Heart right ventricle (tissue), 16 donors: Measurements from ENCODE around the gene CDRT4. TPM values are rescaled to one million over a fixed set of nuclear protein-coding genes. Genes with fewer than 3 reads are reported as not detected.

ENCODE experiments used
- ATAC-seq, 8 donors: fragments of 200-7000 bp; cut with Tn5 transposase; one replicate each; pipeline ENCODE4 v1.9.1; 2020; ENCODE audit warnings: mild to moderate bottlenecking in 8 of 8, moderate library complexity in 8 of 8, moderate number of reproducible peaks in 1 of 8
- DNase-seq, 2 donors: peaks; one replicate each; pipeline ENCODE4 v3.0.0-alpha.2; 2020
- H3K27ac ChIP-seq, 10 donors: fragments of 200-600 bp; sonication (generic) in 2 of 10; one replicate each; pipeline versions ENCODE4 v1.5.0 to v1.8.0; 2020 to 2022; ENCODE audit warnings: mild to moderate bottlenecking in 3 of 10
- H3K27me3 ChIP-seq, 7 donors: fragments of 200-600 bp; one replicate each; pipeline ENCODE4 v1.8.0; 2021 to 2022; ENCODE audit warnings: mild to moderate bottlenecking in 2 of 7
- H3K36me3 ChIP-seq, 9 donors: fragments of 200-600 bp; sonication (generic) in 1 of 9; one replicate each; pipeline versions ENCODE4 v1.5.0 to v1.8.0; 2020 to 2022; ENCODE audit warnings: mild to moderate bottlenecking in 2 of 9
- H3K4me1 ChIP-seq, 9 donors: fragments of 200-600 bp; sonication (generic) in 1 of 9; one replicate each; pipeline versions ENCODE4 v1.5.0 to v1.8.0; 2020 to 2022; ENCODE audit warnings: mild to moderate bottlenecking in 4 of 9
- H3K4me3 ChIP-seq, 10 donors: fragments of 200-600 bp; sonication (generic) in 2 of 10; one replicate each; pipeline versions ENCODE4 v1.5.0 to v1.8.0; 2020 to 2022; ENCODE audit warnings: mild to moderate bottlenecking in 7 of 10, moderate library complexity in 2 of 10
- H3K9me3 ChIP-seq, 11 donors: fragments of 200-600 bp in 10 of 11; sonication (generic) in 2 of 11; one replicate each; pipeline versions ENCODE4 v1.5.0 to v1.8.0; 2013 to 2022; ENCODE audit warnings: mild to moderate bottlenecking in 2 of 11, control low read depth in 1 of 11, moderate library complexity in 1 of 11
- WGBS, 2 donors: extraction: QIAGEN DNeasy Blood & Tissue Kit; methylation state at CpG; one replicate each; pipeline ENCODE4 v1.1.7; 2013; ENCODE audit warnings: inconsistent platforms in 1 of 2; 5-methylcytosine and 5-hydroxymethylcytosine counted together
- intact Hi-C, 10 donors: fragments of 100-400 bp; cut with DNase I; formaldehyde crosslinking; loops; one replicate each; pipeline versions ENCODE4 v1.11.1 to v1.14.2; 2022
- polyA plus RNA-seq, 2 donors: library from polyadenylated mRNA; stranded (reverse); fragments of 200-250 nt; gene quantifications; one replicate each; pipeline ENCODE4 v1.2.3, GENCODE V29; 2013
- total RNA-seq, 10 donors: library from RNA; stranded (reverse); fragmentation: NEBNext Ultra II Directional in 3 of 10; extraction: Animal tissue kit (Norgen Biotek cat#: 25700) in 3 of 10; gene quantifications; one replicate each; pipeline versions ENCODE4 v1.2.1 to v1.2.4, GENCODE V29; 2021 to 2023
- TF ChIP-seq, protein P1 (sequence below), 9 donors: fragments of 200-600 bp; sonication (generic) in 2 of 9; IDR thresholded peaks; one replicate each; pipeline versions ENCODE4 v1.5.0 to v1.8.0; 2021 to 2022; ENCODE audit warnings: antibody characterized with exemption in 9 of 9, mild to moderate bottlenecking in 5 of 9, moderate library complexity in 1 of 9
- donor health status: Arrhythmogenic right ventricular cardiomyopathy.
- donor health status: ischemic (EF 13 %, LVEDD 7.1; RV severe dilation, severe dysfunction).
- donor health status: healthy with polysubstance abuse.
- donor health status: DM: no; HTN: yes; CAD: no.
- donor health status: DM: no; HTN: no; CAD: no.
- donor health status: ischemic (EF 25% LVEDD 6.9; RV normal size, moderate dysfunction).
- donor health status: ischemic (EF 25% LVEDD 5.7; RV mildly dilated, moderate dysfunction).
- donor health status: healthy.
- donor health status: DM: yes; HTN: yes; CAD: no.
- donor health status: Ischemic cardiomyopathy.
- donor health status: ischemic (EF 35%, LVEDD 5.7; RV mildly dilated, moderate dysfunction).
- donor health status: nonischemic (EF 11% LVEDD 7.7; RV severe dilation, severe dysfunction).
- donor health status: DM: yes; HTN: yes; CAD: no.
- donor health status: PGD.
- donor health status: ischemic (EF 29% LVEDD 5.4; RV normal size, mild dysfunction).
- donor health status: nonischemic (EF 23%, LVEDD 6.1; RV moderate dilation, normal function).

CDRT4 gene
- total and polyA plus RNA-seq, 12 donors, result 0.45 to 4.2 (median 0.92) TPM; not detected in 2

DNA sequence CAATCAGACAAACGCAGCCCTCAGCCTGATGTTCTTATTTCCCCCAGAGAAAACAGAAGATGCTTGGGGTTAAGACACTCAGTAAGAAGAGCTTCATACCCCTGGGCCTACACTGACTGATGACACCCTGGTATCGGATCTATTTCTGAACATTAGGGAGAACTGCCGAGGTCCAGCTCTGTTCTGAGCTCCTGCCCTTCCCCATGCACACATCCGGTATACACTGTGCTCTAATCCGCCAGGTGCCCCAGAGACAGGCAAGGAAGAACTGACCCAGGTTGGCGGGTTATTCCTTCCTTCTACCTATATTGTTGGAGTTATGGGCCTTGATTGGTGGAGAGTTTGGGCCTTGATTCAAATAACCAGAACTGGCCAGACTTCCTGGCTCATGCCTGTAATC lies 68.0 kb downstream of the CDRT4 start:
- no peak overlapping the region for H3K4me3 ChIP-seq
- intact Hi-C loops, result no loop called here

DNA sequence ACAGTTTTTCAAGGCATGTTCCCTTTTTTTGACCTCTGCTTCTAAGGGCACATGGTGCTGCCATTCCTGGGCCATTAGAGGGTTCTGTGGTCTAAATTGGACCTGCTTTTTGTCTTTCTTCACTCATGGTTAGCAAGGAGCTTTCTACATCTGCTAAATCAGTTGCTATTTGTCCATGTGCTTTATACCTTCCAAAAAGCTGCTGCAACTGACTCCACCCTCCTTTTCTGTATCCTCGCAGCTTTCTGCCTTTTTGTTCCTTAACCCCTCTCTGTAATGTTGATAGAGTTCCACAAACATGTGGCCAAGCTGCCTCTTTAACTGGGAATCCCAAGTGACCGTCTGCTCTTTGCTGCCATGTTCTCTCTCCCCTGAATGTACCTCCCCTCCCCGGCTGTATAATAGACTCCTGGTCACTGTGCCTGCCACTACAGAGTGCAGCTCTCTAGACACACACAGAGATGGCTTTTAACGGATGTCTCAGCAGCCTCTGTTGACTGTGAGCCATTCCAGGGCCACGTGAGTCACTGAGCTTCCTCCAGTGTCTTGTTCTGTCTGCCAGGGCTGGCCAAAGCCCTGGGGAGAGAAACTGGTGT lies 68.6 kb downstream of the CDRT4 start:
- Histone ChIP-seq H3K27ac (peak overlapping the region in 5 of 10 donors; percentile 7 to 56 (median 19)), H3K9me3 (no peaks in the 10 kb centered on the region)
- intact Hi-C loops, result no loop called here

More for the DNA sequence above, 68.0 kb downstream of the CDRT4 start:
- WGBS, 2 donors, result 88 to 90% methylated on average over 6 of the region's 6 CpGs
- peaks cover 7 to 34% (median 27%) of the 10 kb centered on the region in 9 donors for H3K4me1 ChIP-seq
- no peaks in the 10 kb centered on the region for H3K36me3 ChIP-seq
- DNase-seq (no peak), ATAC-seq (peak in 1 of 8 donors; percentile 10)
- TF ChIP-seq, protein P1, sequence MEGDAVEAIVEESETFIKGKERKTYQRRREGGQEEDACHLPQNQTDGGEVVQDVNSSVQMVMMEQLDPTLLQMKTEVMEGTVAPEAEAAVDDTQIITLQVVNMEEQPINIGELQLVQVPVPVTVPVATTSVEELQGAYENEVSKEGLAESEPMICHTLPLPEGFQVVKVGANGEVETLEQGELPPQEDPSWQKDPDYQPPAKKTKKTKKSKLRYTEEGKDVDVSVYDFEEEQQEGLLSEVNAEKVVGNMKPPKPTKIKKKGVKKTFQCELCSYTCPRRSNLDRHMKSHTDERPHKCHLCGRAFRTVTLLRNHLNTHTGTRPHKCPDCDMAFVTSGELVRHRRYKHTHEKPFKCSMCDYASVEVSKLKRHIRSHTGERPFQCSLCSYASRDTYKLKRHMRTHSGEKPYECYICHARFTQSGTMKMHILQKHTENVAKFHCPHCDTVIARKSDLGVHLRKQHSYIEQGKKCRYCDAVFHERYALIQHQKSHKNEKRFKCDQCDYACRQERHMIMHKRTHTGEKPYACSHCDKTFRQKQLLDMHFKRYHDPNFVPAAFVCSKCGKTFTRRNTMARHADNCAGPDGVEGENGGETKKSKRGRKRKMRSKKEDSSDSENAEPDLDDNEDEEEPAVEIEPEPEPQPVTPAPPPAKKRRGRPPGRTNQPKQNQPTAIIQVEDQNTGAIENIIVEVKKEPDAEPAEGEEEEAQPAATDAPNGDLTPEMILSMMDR (IDR thresholded peaks at IDR 0.05), result no peak
- no peaks in the 10 kb centered on the region for H3K9me3 ChIP-seq
- H3K27me3 ChIP-seq, result no peaks in the 10 kb centered on the region
- peak overlapping the region in 4 of 10 donors; percentile 7 to 56 (median 32) for H3K27ac ChIP-seq

DNA sequence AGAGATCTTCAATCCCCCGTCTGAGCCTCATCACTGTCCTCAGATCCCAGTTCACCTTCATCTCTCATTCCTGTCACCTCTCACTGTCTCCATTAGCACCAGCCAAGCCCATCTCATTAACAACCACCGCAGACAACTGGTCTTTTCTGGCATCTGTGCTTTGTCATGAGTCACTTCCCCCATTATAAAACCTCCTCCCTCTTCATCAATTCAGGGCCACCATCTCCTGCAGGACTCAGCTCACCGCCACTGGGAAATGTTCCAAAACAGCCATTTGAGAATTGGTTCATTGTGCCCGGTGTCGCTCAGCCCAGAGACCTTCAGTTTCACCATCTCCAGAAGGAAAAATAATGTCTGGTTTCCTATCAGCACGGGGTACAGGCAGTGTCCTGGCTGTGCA lies 69.1 kb downstream of the CDRT4 start:
- peak overlapping the region in 1 of 10 donors; percentile 44 for H3K27ac ChIP-seq
- peak in 6 of 8 donors; percentile 21 to 54 (median 44) for ATAC-seq

More for the DNA sequence above, 68.6 kb downstream of the CDRT4 start:
- Histone ChIP-seq H3K27me3 (no peaks in the 10 kb centered on the region), H3K4me1 (peaks cover 7 to 29% (median 22%) of the 10 kb centered on the region in 9 donors), H3K4me3 (no peak overlapping the region), H3K36me3 (no peaks in the 10 kb centered on the region)
- ATAC-seq (peak; percentile 43 to 83 (median 62)), DNase-seq (no peak)
- TF ChIP-seq, protein P1 (IDR thresholded peaks at IDR 0.05), result no peak
- 14 to 20% methylated on average over 5 of the region's 5 CpGs for WGBS, 2 donors

DNA sequence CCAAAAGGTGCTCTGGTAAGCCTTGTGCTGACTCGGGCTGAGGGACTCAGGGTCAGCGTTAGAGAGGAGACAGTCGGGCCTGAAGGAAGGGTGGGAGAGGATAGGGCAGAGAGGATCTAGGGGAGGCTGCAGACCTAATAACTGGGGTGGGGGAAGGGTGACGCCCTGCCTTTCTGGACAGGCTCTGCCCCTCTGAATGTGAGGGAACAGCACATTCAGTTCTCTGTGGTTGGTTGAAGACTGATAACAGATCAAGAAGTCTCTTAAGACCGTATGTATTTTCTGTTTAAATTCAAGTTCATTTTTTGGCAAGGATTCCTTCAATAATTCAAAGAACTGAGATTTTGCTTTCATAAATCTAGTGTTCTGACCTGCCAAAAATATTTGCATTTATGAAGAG lies 69.8 kb downstream of the CDRT4 start:
- H3K4me1 ChIP-seq, result peaks cover 4 to 19% (median 18%) of the 10 kb centered on the region in 9 donors
- WGBS, 2 donors, result 89 to 90% methylated on average over 5 of the region's 5 CpGs
- H3K27ac ChIP-seq, result no peak overlapping the region
- ATAC-seq (peak in 1 of 8 donors; percentile 20), DNase-seq (no peak)
- H3K27me3 ChIP-seq, result no peaks in the 10 kb centered on the region
- no peaks in the 10 kb centered on the region for H3K9me3 ChIP-seq
- no peak overlapping the region for H3K4me3 ChIP-seq
- intact Hi-C loops, result no loop called here
- no peaks in the 10 kb centered on the region for H3K36me3 ChIP-seq
- TF ChIP-seq, protein P1 (IDR thresholded peaks at IDR 0.05), result no peak

More for the DNA sequence above, 69.1 kb downstream of the CDRT4 start:
- WGBS, 2 donors, result 33 to 40% methylated on average over 6 of the region's 6 CpGs
- H3K27me3 ChIP-seq, result no peaks in the 10 kb centered on the region
- intact Hi-C loops, result no loop called here
- H3K4me1 ChIP-seq, result peaks cover 5 to 24% (median 21%) of the 10 kb centered on the region in 9 donors
- H3K36me3 ChIP-seq, result no peaks in the 10 kb centered on the region
- TF ChIP-seq, protein P1 (IDR thresholded peaks at IDR 0.05), result no peak
- DNase-seq, result no peak
- no peaks in the 10 kb centered on the region for H3K9me3 ChIP-seq
- H3K4me3 ChIP-seq, result no peak overlapping the region
